BLaER1 treated with 17β-estradiol and CSF1 and Interleukin-3, amounts not matched to agents 10 nM and 100 nM (cell line): ENCODE measurements around the gene CNOT9.

Experiments
- H3K27ac ChIP-seq, 11 experiments: shearing (Covaris generic); formaldehyde crosslinking; 2 replicates each; pipeline ENCODE4 v1.8.1; 2022
- H3K27me3 ChIP-seq, 11 experiments: shearing (Covaris generic); formaldehyde crosslinking; 2 replicates each; pipeline ENCODE4 v1.8.1; 2022
- H3K36me3 ChIP-seq, 11 experiments: shearing (Covaris generic); formaldehyde crosslinking; 2 replicates each; pipeline ENCODE4 v1.8.1; 2022
- H3K4me1 ChIP-seq, 10 experiments: shearing (Covaris generic); formaldehyde crosslinking; 2 replicates each; pipeline ENCODE4 v1.8.1; 2022
- H3K4me2 ChIP-seq, 11 experiments: shearing (Covaris generic); formaldehyde crosslinking; 2 replicates each; pipeline ENCODE4 v1.8.1; 2022
- H3K4me3 ChIP-seq, 10 experiments: shearing (Covaris generic); formaldehyde crosslinking; 2 replicates each; pipeline ENCODE4 v1.8.1; 2022
- H3K9ac ChIP-seq, 11 experiments: shearing (Covaris generic); formaldehyde crosslinking; 2 replicates each; pipeline ENCODE4 v1.8.1; 2022
- H3K9me3 ChIP-seq, 11 experiments: shearing (Covaris generic); formaldehyde crosslinking; replicated peaks in 1 of 11; 2 replicates each; pipeline ENCODE4 v1.8.1; 2022
- H4K20me1 ChIP-seq, 11 experiments: shearing (Covaris generic); formaldehyde crosslinking; 2 replicates each; pipeline ENCODE4 v1.8.1; 2022
- Cebpa-rat ChIP-seq, 11 experiments: shearing (Covaris generic); IDR thresholded peaks; 2 replicates each; pipeline ENCODE4 v1.8.1; 2022

Gene CNOT9

DNA sequence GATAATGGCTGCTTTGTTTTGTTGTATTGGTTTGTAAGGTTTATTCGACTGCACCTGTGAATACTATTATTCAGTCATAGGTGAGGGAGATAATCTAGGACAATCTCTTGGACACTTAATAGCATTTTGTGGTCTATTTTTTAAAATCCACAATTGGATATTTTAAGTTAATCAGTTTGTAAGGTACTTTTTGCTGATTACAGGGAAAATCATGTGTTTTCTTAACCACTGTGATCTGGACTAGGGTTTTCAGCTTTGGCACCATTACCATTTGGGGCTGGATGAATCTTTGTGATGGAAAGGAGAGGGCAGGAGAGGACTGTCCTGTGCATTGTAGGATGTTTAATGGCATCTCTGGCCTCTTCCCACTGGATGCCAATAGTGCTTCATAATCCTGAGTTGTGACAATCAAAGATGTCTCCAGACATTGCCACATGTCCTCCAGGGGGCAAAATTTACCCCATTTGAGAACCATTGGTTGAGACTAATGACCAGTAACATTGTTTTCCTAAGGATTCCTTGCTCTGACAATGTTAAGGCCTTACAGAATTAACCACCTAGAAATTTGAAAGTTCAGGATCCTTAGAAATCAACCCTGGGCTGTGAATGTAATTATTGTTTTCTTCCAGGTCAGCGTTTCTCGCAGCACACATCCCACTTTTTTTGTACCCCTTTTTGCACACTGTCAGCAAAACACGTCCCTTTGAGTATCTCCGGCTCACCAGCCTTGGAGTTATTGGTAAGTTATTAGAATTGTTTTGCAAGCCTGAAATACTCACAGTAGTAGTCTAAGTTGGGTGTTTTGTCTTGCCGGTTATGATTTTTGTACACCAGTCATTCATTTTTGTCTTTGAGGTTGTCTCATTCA is 15.6 kb downstream of the CNOT9 start:
- peaks cover 0 to 8% (median 0%) of the 10 kb centered on the region in 10 experiments; a peak in 2 of 20 replicates for H3K4me1 ChIP-seq
- no peak overlapping the region for H3K9ac ChIP-seq
- no peak overlapping the region for H3K4me3 ChIP-seq
- no peaks in the 10 kb centered on the region for H3K9me3 ChIP-seq
- H3K27ac ChIP-seq, result no peak overlapping the region
- peaks cover 88 to 100% (median 99%) of the 10 kb centered on the region in 11 experiments for H3K36me3 ChIP-seq
- H3K27me3 ChIP-seq, result no peaks in the 10 kb centered on the region
- no peak overlapping the region for H3K4me2 ChIP-seq
- peaks cover 31 to 89% (median 56%) of the 10 kb centered on the region in 11 experiments; a peak in 21 of 22 replicates for H4K20me1 ChIP-seq
- TF ChIP-seq Cebpa-rat (IDR thresholded peaks at IDR 0.05), result no peak

DNA sequence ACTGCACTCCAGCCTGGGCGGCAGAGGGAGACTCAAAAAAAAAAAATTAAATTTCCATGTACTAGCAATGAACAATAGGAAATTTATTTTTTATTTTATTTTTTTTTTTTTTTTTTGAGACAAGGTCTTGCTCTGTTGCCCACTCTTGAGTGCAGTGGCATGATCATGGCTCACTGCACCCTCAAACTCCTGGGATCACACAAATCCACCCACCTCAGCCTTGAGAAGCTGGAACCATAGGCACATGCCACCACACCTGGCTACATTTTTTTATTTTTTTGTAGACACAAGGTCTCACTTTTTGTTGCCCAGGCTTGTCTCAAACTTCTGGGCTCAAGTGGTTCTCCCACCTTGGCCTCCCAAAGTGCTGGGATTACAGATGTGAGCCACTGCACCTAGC is 16.9 kb downstream of the CNOT9 start:
- no peaks in the 10 kb centered on the region for H3K9me3 ChIP-seq
- H3K36me3 ChIP-seq, result peaks cover 99 to 100% (median 100%) of the 10 kb centered on the region in 11 experiments
- peaks cover 0 to 8% (median 0%) of the 10 kb centered on the region in 10 experiments; a peak in 2 of 20 replicates for H3K4me1 ChIP-seq
- no peak overlapping the region for H3K27ac ChIP-seq
- no peak for TF ChIP-seq Cebpa-rat (IDR thresholded peaks at IDR 0.05)
- H3K4me3 ChIP-seq, result no peak overlapping the region
- no peak overlapping the region for H3K9ac ChIP-seq
- no peaks in the 10 kb centered on the region for H3K27me3 ChIP-seq
- H3K4me2 ChIP-seq, result no peak overlapping the region
- H4K20me1 ChIP-seq, result peaks cover 17 to 88% (median 51%) of the 10 kb centered on the region in 11 experiments; a peak in 21 of 22 replicates

DNA sequence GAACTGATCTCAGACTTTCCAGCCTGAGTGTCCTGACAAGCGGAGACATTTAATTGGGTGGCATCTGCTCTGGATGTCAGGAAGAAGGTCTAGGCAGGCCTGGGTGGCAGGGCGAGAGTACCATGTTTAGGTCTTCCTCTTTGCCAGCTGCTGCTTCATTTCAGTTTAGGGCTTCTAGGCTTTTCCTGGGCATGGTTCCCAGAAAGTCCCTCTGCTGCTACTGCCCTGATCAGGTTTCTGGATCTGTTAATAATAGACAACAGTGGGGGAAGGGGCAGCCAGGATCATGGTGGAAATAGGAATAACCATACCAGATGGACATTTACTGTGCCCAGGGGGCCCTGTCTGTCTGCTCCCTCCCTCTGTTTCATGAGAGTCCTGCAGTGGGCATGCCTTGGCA is 36.8 kb downstream of the CNOT9 start:
- H3K27ac ChIP-seq, result no peak overlapping the region

DNA sequence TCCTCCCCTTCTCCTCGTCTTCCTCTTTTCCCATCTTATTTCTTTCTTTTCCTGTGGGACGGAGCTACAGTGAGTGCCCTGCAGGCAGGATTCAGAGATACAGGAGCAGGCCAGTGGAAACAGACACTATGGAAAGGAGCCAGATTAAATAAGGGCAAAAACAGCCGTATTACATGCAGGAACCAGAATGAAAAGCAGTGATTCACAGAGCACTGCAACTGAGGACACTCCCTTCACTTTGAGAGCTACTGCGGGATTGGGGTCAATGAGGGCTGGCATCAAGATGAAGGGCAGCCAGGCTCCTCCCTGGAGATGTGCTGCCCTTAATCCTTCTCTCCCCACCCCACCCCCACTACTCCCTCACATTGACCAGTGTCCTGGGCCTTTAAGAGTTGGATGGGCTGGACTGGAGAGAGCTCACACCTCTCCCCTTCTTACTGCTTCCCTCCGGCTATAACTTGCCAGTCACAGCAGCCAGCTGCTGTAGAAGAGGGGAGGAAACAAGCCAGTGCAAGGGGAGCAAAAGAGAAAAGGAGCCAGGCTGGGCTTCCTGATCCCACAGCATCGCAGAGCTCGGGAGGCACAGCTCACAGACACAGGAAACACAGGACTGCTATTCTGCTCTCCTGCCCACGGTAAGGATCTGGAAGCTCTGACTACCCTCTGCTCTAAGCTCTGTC is 38.9 kb downstream of the CNOT9 start, which contains the start of gene PLCD4:
TSS of gene PLCD4 (plus strand) at position 464 of the 680 bp plus-strand sequence. CDS start 7,841 bp downstream, outside the sequence.
- no peaks in the 10 kb centered on the region for H3K4me1 ChIP-seq
- H3K4me3 ChIP-seq, result no peak within 1 kb of the TSS
- no peak within 1 kb of the TSS for H3K27ac ChIP-seq
- no peaks in the 10 kb centered on the region for H4K20me1 ChIP-seq
- no peaks in the 10 kb centered on the region for H3K36me3 ChIP-seq
- no peak within 1 kb of the TSS for H3K4me2 ChIP-seq
- no peak within 1 kb of the TSS for H3K9ac ChIP-seq
- H3K9me3 ChIP-seq, result no peaks in the 10 kb centered on the region
- no peak for TF ChIP-seq Cebpa-rat (IDR thresholded peaks at IDR 0.05)
- no peaks in the 10 kb centered on the region for H3K27me3 ChIP-seq

More for the DNA sequence above, 36.8 kb downstream of the CNOT9 start:
- H3K4me2 ChIP-seq, result no peak overlapping the region
- H3K27me3 ChIP-seq, result no peaks in the 10 kb centered on the region
- H3K36me3 ChIP-seq, result no peaks in the 10 kb centered on the region
- no peak overlapping the region for H3K9ac ChIP-seq
- H3K4me1 ChIP-seq, result no peaks in the 10 kb centered on the region
- no peak for TF ChIP-seq Cebpa-rat (IDR thresholded peaks at IDR 0.05)
- H4K20me1 ChIP-seq, result no peaks in the 10 kb centered on the region
- H3K4me3 ChIP-seq, result no peak overlapping the region
- H3K9me3 ChIP-seq, result no peaks in the 10 kb centered on the region

DNA sequence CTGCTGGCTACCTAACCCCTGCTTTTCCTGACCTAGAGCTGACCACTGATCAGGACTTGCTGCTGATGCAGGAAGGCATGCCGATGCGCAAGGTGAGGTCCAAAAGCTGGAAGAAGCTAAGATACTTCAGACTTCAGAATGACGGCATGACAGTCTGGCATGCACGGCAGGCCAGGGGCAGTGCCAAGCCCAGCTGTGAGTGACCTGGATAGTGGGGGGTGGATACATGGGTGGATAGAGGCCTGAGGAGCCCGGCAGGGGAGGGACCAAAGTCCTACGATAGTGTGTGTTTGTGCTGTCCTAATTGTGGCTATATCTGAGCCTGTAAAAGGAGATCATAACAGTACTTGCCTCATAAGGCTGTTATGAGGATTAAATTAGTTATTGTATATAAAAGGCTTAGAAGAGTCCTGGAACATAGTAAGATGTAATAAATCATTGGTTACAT is 47.3 kb downstream of the CNOT9 start:
- no peaks in the 10 kb centered on the region for H4K20me1 ChIP-seq
- no peak overlapping the region for H3K4me3 ChIP-seq
- no peak for TF ChIP-seq Cebpa-rat (IDR thresholded peaks at IDR 0.05)
- H3K4me2 ChIP-seq, result no peak overlapping the region
- no peaks in the 10 kb centered on the region for H3K27me3 ChIP-seq
- H3K4me1 ChIP-seq, result no peaks in the 10 kb centered on the region
- H3K36me3 ChIP-seq, result no peaks in the 10 kb centered on the region; a peak in 1 of 22 replicates
- H3K9me3 ChIP-seq, result no peaks in the 10 kb centered on the region
- no peak overlapping the region for H3K9ac ChIP-seq
- H3K27ac ChIP-seq, result no peak overlapping the region

DNA sequence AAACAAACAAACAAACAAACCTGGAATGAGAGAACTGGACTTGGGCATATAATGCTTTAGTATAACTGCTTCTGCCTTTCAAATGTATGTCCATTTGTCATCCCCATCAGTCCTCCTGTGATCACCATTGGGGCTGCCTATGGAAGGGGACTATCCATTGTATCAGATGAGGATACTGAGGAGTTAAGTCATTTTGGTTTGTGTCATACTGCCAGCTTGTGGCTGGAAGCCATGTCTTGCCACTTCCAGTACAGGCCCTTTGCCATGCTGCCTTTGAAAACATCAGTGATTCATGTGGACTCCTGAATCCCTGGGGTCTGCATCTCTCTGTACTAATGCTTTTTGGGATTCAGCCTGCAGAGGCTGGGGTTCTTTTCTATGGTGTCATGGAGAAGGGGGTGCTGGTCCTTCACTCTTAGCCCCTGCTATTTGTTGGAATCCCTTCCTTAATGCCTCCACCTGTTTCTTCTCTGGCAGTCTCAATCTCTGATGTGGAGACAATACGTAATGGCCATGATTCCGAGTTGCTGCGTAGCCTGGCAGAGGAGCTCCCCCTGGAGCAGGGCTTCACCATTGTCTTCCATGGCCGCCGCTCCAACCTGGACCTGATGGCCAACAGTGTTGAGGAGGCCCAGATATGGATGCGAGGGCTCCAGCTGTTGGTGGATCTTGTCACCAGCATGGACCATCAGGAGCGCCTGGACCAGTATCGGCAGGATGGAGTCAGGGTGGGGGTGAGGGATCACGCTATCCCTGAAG is 49.6 kb downstream of the CNOT9 start:
- H3K9ac ChIP-seq, result no peak overlapping the region
- TF ChIP-seq Cebpa-rat (IDR thresholded peaks at IDR 0.05), result no peak
- no peak overlapping the region for H3K4me2 ChIP-seq
- H3K36me3 ChIP-seq, result no peaks in the 10 kb centered on the region; a peak in 1 of 22 replicates
- H3K27me3 ChIP-seq, result no peaks in the 10 kb centered on the region
- no peaks in the 10 kb centered on the region for H3K9me3 ChIP-seq
- no peak overlapping the region for H3K4me3 ChIP-seq
- H3K4me1 ChIP-seq, result peaks cover 9 to 14% (median 11%) of the 10 kb centered on the region in 10 experiments
- H3K27ac ChIP-seq, result no peak overlapping the region
- no peaks in the 10 kb centered on the region for H4K20me1 ChIP-seq

DNA sequence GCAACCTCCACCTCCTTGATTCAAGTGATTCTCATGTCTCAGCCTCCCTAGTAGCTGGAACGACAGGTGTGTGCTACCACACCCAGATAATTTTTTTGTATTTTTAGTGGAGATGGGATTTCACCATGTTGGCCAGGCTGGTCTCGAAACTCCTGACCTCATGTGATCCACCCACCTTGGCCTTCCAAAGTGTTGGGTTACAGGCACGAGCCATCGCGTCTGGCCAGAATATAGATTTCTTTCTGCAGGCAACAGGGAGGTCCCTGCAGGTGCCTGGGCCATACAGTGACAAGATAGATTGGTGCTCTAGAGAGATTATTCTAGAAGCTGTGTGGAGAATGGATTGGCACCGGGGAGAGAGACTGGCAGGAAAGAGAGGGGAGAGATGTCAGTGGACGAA is 52.4 kb downstream of the CNOT9 start:
- no peak overlapping the region for H3K27ac ChIP-seq
- peaks cover 0 to 4% (median 0%) of the 10 kb centered on the region in 11 experiments; a peak in 1 of 22 replicates for H3K36me3 ChIP-seq
- H3K4me1 ChIP-seq, result peaks cover 10 to 24% (median 13%) of the 10 kb centered on the region in 10 experiments
- no peaks in the 10 kb centered on the region for H4K20me1 ChIP-seq
- no peaks in the 10 kb centered on the region for H3K27me3 ChIP-seq
- H3K4me3 ChIP-seq, result no peak overlapping the region
- H3K4me2 ChIP-seq, result no peak overlapping the region
- H3K9ac ChIP-seq, result no peak overlapping the region
- no peaks in the 10 kb centered on the region for H3K9me3 ChIP-seq
- TF ChIP-seq Cebpa-rat (IDR thresholded peaks at IDR 0.05), result no peak

DNA sequence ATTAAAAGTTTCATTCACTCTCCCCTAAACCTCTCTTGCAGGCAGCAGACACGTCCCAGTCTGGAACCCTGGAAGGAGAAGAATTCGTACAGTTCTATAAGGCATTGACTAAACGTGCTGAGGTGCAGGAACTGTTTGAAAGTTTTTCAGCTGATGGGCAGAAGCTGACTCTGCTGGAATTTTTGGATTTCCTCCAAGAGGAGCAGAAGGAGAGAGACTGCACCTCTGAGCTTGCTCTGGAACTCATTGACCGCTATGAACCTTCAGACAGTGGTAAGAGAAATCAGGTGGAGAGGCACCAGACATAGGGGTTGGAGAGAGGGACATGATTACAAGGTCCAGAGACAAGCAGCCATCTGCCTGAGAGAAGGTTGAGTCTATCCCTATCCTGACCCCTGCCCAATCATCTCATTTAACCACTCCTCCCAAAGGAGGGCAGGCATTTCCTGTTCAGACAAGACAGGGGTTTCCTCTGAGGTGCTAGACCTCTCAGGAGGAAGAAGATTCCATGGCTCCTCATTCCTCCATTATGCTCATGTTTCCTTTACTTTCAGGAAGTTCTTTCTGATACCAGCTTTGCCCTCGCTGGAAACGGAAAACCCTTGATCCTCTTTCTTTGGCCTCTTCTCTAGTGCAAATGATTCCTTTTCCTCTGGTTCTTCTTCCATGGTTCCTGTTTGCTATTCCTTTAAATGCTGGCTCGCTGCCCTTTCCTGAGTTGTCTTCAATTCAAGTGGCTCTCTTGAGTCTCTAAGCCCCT is 54.1 kb downstream of the CNOT9 start:
- no peak for TF ChIP-seq Cebpa-rat (IDR thresholded peaks at IDR 0.05)
- Histone ChIP-seq H3K4me1 (peaks cover 10 to 24% (median 13%) of the 10 kb centered on the region in 10 experiments), H3K27ac (peak overlapping the region in 5 of 11 experiments; percentile 19 to 80 (median 38); a peak in 7 of 22 replicates), H3K4me3 (peak overlapping the region in 3 of 10 experiments; percentile 0 to 31 (median 5); a peak in 2 of 20 replicates), H3K4me2 (peak overlapping the region; percentile 32 to 94 (median 62)), H3K9ac (peak overlapping the region in 3 of 11 experiments; percentile 7 to 63 (median 31); a peak in 5 of 22 replicates), H4K20me1 (no peaks in the 10 kb centered on the region), H3K27me3 (no peaks in the 10 kb centered on the region), H3K36me3 (peaks cover 0 to 4% (median 0%) of the 10 kb centered on the region in 11 experiments; a peak in 1 of 22 replicates), H3K9me3 (no peaks in the 10 kb centered on the region)
